HG02623 (cell line): ENCODE results near the gene FKBP8.

ENCODE experiments used
- ATAC-seq: cut with Tn5 transposase; IDR thresholded peaks from one replicate; pipeline ENCODE4 v1.9.1; 2021; ENCODE audit warnings: moderate library complexity; ENCODE audit not compliant: unreplicated experiment

FKBP8 gene

DNA sequence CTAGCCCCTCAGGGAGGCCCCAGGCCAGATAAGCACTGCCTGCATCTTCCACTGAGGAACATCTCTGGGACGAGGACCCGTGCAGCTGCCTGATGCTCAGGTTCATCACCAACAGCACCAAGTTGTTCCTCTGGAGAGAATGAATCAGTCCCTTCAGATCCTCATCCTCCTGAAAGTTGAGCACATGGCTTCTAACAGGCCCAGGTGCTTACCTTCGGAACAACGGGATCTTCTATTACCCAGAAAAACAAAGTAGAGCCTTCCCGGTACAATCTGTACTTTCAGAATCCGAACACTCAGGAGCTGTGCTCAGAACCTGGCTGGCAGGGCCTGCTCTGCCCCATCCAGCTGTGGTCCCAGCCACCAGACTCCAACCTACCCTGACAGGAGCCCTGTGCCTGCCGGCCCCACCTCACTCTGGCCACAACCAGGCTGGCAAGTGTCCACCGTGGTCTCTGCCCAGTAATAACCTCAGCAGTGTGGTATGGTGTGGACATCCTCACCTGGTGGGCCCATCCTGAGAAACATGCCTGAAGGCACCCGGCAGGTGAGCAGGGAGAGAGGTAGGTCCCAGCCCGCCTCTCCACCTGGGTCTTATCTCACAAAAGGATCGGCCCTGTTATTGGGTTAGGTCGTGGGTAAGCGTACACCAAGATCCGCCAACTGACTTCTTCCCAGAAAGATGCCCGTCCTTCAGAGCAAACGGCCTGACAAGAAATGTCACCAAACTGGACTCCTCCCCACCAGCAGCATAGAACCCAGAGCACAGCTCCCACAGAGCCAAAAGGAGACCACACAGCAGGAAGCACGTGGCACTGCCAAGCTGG, 55.6 kb downstream of the FKBP8 start:
- ATAC-seq: no peak

DNA sequence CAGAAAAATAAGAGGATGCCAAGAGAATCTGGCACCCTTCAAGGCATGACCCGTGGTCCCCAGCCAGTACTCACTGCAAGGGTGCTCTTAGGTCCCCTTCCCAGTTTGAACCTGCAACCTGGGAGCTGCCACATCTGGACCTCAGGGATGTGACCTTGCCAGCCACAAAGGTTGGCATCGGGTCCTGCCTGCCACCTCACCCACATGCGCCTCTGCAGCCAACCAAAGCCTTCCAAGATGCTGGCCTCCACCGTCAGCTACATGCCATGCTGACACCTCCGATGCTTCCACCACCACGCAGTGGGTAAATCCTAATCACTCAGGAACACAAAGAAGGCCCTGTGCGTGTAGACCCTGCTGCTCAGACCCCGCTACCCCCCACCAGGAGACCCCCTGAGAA, 56.6 kb downstream of the FKBP8 start:
- ATAC-seq: no peak

DNA sequence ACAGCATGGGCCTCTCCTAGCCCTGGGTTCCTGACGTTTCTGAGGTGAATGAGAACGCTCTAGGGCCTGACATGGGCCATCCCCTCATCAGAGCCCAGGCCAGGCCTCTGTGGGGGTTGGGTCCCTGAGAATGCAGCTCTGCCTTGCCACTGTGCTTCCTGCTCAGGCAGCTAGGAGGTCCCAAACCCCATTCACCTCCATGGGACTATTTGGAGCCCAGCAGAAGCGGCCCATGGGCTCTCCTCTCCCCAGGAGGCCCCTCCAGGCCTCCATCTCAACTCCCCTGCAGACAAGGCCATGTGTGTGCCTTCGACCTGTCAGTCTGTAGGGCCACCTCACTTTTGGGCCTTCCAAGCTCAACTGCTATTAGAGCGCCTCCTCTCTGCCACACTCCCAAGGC, 58.4 kb downstream of the FKBP8 start:
- no peak for ATAC-seq

DNA sequence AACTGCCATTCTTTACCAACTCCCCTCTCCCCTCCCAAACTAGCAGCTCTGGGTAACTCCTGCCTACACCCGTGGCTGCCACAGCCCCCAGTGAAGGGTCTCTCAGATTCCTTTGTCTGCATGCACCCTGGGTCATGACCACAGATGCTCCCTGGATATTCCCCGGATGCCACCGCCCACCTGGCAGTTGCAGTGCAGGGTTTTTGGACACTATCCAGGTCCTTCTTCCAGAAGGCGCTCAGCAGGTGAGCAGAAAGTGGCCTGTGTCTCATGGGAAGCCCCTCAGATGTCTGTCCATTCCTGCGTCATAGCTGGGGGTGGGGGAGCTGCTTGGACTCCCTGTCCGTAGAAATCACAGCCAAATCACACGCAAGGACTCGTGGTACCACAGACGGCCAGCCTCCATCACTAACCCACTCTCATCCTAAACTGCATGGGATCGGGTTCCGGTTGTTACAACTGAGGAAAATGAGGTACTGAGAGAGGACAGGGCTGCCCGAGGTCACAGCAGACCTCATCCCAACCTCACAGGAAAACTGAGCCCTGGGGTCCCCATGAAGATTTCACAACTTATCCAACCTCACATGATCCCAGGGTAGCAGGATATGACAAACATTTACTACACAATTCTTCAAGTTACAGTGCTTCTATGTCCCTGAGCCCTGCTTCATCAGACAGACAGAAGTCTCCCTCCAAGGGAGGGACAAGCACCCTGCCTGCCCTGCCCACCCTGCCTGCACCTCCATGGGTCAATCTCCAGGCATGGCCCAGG, 60.1 kb downstream of the FKBP8 start:
- ATAC-seq: no peak
